ENCODE results near the gene TMEM123. TPM values are rescaled to one million over a fixed set of nuclear protein-coding genes. Genes with fewer than 3 reads are reported as not detected.

Gene TMEM123
- total and polyA plus RNA-seq, 4 donors, result 125 to 164 (median 153) TPM

- Histone ChIP-seq H3K9me3 (ENCODE audit: control insufficient read depth, insufficient read depth, low read length) (no peaks in the 10 kb centered on the region), H3K4me3 (ENCODE audit: low read depth, low read length) (no peak overlapping the region), H3K27me3 (ENCODE audit: control insufficient read depth, insufficient read depth, low read length) (no peaks in the 10 kb centered on the region), H3K36me3 (ENCODE audit: control insufficient read depth, insufficient read depth, low read length) (no peaks in the 10 kb centered on the region), H3K27ac (ENCODE audit: low read depth, low read length) (no peak overlapping the region), H3K4me1 (ENCODE audit: control insufficient read depth, insufficient read depth, low read length) (no peaks in the 10 kb centered on the region)
- 100% methylated on average over 2 of the region's 4 CpGs for WGBS (ENCODE audit: insufficient coverage)
- DNase-seq (ENCODE audit: low read depth in 4 of 6, low spot score in 6 of 6), result no peak
Measured at GRCh38 chr11:102467080-102467708, 14.6 kb upstream of the TMEM123 start.

- no peak for DNase-seq (ENCODE audit: low read depth in 4 of 6, low spot score in 6 of 6)
- Histone ChIP-seq H3K9me3 (ENCODE audit: control insufficient read depth, insufficient read depth, low read length) (no peaks in the 10 kb centered on the region), H3K36me3 (ENCODE audit: control insufficient read depth, insufficient read depth, low read length) (no peaks in the 10 kb centered on the region), H3K4me1 (ENCODE audit: control insufficient read depth, insufficient read depth, low read length) (peaks cover 2% of the 10 kb centered on the region), H3K27me3 (ENCODE audit: control insufficient read depth, insufficient read depth, low read length) (no peaks in the 10 kb centered on the region), H3K4me3 (ENCODE audit: low read depth, low read length) (no peak overlapping the region), H3K27ac (ENCODE audit: low read depth, low read length) (no peak overlapping the region)
- no CpG with 5 or more reads among the region's 1 CpG for WGBS (ENCODE audit: insufficient coverage)
Measured at GRCh38 chr11:102465696-102466095, 13.1 kb upstream of the TMEM123 start.

DNA sequence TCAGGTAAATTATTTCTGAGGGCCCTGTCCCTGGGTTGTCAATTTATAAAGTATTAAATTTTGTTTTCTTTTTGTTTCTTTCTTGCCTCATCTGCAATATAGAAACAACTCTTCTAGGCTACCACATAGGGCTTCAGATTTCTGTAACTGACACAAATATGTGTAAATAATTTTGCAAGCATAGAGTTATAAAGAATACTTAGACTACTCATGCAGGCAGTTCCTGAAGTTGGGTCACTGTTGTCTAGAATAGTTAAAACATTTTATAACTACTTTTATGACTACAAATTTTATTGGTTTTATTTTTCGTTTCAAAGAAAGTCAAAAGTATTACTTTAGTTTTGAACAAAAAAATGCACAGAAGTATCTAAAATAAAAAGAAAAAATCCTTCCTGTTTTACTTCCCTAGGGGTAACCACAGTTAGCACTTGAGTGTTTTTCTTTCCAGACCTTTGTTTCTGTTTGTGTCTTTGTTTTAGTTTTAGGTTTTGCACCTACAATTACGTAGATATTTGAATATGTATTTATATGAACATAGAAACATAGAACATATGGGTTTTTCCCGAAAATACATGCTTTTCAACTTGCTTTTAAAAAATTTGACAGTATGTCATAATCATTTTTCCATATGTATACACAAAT, 12.4 kb upstream of the TMEM123 start:
- H3K4me3 ChIP-seq (ENCODE audit: low read depth, low read length), result no peak overlapping the region
- no peaks in the 10 kb centered on the region for H3K9me3 ChIP-seq (ENCODE audit: control insufficient read depth, insufficient read depth, low read length)
- no peaks in the 10 kb centered on the region for H3K36me3 ChIP-seq (ENCODE audit: control insufficient read depth, insufficient read depth, low read length)
- no peaks in the 10 kb centered on the region for H3K27me3 ChIP-seq (ENCODE audit: control insufficient read depth, insufficient read depth, low read length)
- WGBS (ENCODE audit: insufficient coverage), result no CpG with 5 or more reads among the region's 3 CpGs
- H3K4me1 ChIP-seq (ENCODE audit: control insufficient read depth, insufficient read depth, low read length), result peaks cover 7% of the 10 kb centered on the region
- H3K27ac ChIP-seq (ENCODE audit: low read depth, low read length), result no peak overlapping the region
- DNase-seq (ENCODE audit: low read depth in 4 of 6, low spot score in 6 of 6), result no peak

- H3K4me1 ChIP-seq (ENCODE audit: control insufficient read depth, insufficient read depth, low read length), result peaks cover 7% of the 10 kb centered on the region
- DNase-seq (ENCODE audit: low read depth in 4 of 6, low spot score in 6 of 6), result no peak
- no peaks in the 10 kb centered on the region for H3K9me3 ChIP-seq (ENCODE audit: control insufficient read depth, insufficient read depth, low read length)
- H3K4me3 ChIP-seq (ENCODE audit: low read depth, low read length), result no peak overlapping the region
- no peaks in the 10 kb centered on the region for H3K27me3 ChIP-seq (ENCODE audit: control insufficient read depth, insufficient read depth, low read length)
- H3K36me3 ChIP-seq (ENCODE audit: control insufficient read depth, insufficient read depth, low read length), result no peaks in the 10 kb centered on the region
- H3K27ac ChIP-seq (ENCODE audit: low read depth, low read length), result no peak overlapping the region
- 92% methylated on average over 9 of the region's 9 CpGs for WGBS (ENCODE audit: insufficient coverage)
Measured at GRCh38 chr11:102464037-102464436, 11.5 kb upstream of the TMEM123 start.

GRCh38 chr11:102462610-102463009, 10.0 kb upstream of the TMEM123 start:
- peaks cover 7% of the 10 kb centered on the region for H3K4me1 ChIP-seq (ENCODE audit: control insufficient read depth, insufficient read depth, low read length)
- no peaks in the 10 kb centered on the region for H3K9me3 ChIP-seq (ENCODE audit: control insufficient read depth, insufficient read depth, low read length)
- no CpG with 5 or more reads among the region's 4 CpGs for WGBS (ENCODE audit: insufficient coverage)
- H3K36me3 ChIP-seq (ENCODE audit: control insufficient read depth, insufficient read depth, low read length), result no peaks in the 10 kb centered on the region
- DNase-seq (ENCODE audit: low read depth in 4 of 6, low spot score in 6 of 6), result no peak
- H3K27ac ChIP-seq (ENCODE audit: low read depth, low read length), result no peak overlapping the region
- no peak overlapping the region for H3K4me3 ChIP-seq (ENCODE audit: low read depth, low read length)
- no peaks in the 10 kb centered on the region for H3K27me3 ChIP-seq (ENCODE audit: control insufficient read depth, insufficient read depth, low read length)

DNA sequence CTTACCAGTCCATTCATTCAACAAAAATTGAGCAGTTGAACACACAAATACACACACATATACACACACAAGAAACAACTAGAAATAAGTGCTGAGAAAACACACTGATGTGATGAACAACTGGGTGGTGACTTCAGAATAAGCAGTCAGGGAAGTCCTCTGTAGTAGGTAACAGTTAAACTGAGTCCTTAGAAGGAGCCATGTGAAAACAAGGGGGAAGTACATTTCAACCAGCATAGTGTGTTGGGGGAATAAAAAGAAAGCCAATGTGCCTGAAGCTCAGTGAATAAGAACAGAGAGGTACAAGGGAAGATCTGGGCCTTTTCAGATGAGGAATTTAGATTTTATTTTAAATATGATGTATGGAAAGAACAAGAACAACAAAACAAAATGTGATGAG, 6.8 kb upstream of the TMEM123 start:
- Histone ChIP-seq H3K4me3 (ENCODE audit: low read depth, low read length) (no peak overlapping the region), H3K36me3 (ENCODE audit: control insufficient read depth, insufficient read depth, low read length) (no peaks in the 10 kb centered on the region), H3K9me3 (ENCODE audit: control insufficient read depth, insufficient read depth, low read length) (no peaks in the 10 kb centered on the region), H3K27ac (ENCODE audit: low read depth, low read length) (no peak overlapping the region), H3K4me1 (ENCODE audit: control insufficient read depth, insufficient read depth, low read length) (peaks cover 7% of the 10 kb centered on the region), H3K27me3 (ENCODE audit: control insufficient read depth, insufficient read depth, low read length) (no peaks in the 10 kb centered on the region)
- DNase-seq (ENCODE audit: low read depth in 4 of 6, low spot score in 6 of 6), result no peak

GRCh38 chr11:102458548-102458947, 6.0 kb upstream of the TMEM123 start:
- H3K27me3 ChIP-seq (ENCODE audit: control insufficient read depth, insufficient read depth, low read length), result no peaks in the 10 kb centered on the region
- no peak overlapping the region for H3K4me3 ChIP-seq (ENCODE audit: low read depth, low read length)
- 90% methylated on average over 2 of the region's 3 CpGs for WGBS (ENCODE audit: insufficient coverage)

GRCh38 chr11:102457865-102458264, 5.3 kb upstream of the TMEM123 start:
- Histone ChIP-seq H3K4me1 (ENCODE audit: control insufficient read depth, insufficient read depth, low read length) (peaks cover 11% of the 10 kb centered on the region), H3K27ac (ENCODE audit: low read depth, low read length) (no peak overlapping the region), H3K4me3 (ENCODE audit: low read depth, low read length) (no peak overlapping the region), H3K36me3 (ENCODE audit: control insufficient read depth, insufficient read depth, low read length) (no peaks in the 10 kb centered on the region), H3K27me3 (ENCODE audit: control insufficient read depth, insufficient read depth, low read length) (no peaks in the 10 kb centered on the region), H3K9me3 (ENCODE audit: control insufficient read depth, insufficient read depth, low read length) (no peaks in the 10 kb centered on the region)
- DNase-seq (ENCODE audit: low read depth in 4 of 6, low spot score in 6 of 6), result peak in 2 of 6 donors; percentile 39 to 89

More at GRCh38 chr11:102458548-102458947, 6.0 kb upstream of the TMEM123 start:
- no peaks in the 10 kb centered on the region for H3K9me3 ChIP-seq (ENCODE audit: control insufficient read depth, insufficient read depth, low read length)
- peaks cover 7% of the 10 kb centered on the region for H3K4me1 ChIP-seq (ENCODE audit: control insufficient read depth, insufficient read depth, low read length)
- no peaks in the 10 kb centered on the region for H3K36me3 ChIP-seq (ENCODE audit: control insufficient read depth, insufficient read depth, low read length)
- no peak overlapping the region for H3K27ac ChIP-seq (ENCODE audit: low read depth, low read length)
- no peak for DNase-seq (ENCODE audit: low read depth in 4 of 6, low spot score in 6 of 6)

GRCh38 chr11:102457056-102457677, 4.6 kb upstream of the TMEM123 start:
- Histone ChIP-seq H3K27me3 (ENCODE audit: control insufficient read depth, insufficient read depth, low read length) (no peaks in the 10 kb centered on the region), H3K36me3 (ENCODE audit: control insufficient read depth, insufficient read depth, low read length) (no peaks in the 10 kb centered on the region), H3K9me3 (ENCODE audit: control insufficient read depth, insufficient read depth, low read length) (no peaks in the 10 kb centered on the region), H3K4me1 (ENCODE audit: control insufficient read depth, insufficient read depth, low read length) (peaks cover 12% of the 10 kb centered on the region), H3K4me3 (ENCODE audit: low read depth, low read length) (no peak overlapping the region), H3K27ac (ENCODE audit: low read depth, low read length) (no peak overlapping the region)
- WGBS (ENCODE audit: insufficient coverage), result 60% methylated on average over 1 of the region's 3 CpGs
- DNase-seq (ENCODE audit: low read depth in 4 of 6, low spot score in 6 of 6), result no peak

GRCh38 chr11:102456381-102456780, 3.8 kb upstream of the TMEM123 start:
- no peaks in the 10 kb centered on the region for H3K36me3 ChIP-seq (ENCODE audit: control insufficient read depth, insufficient read depth, low read length)
- WGBS (ENCODE audit: insufficient coverage), result no CpG with 5 or more reads among the region's 2 CpGs
- peaks cover 12% of the 10 kb centered on the region for H3K4me1 ChIP-seq (ENCODE audit: control insufficient read depth, insufficient read depth, low read length)
- no peak overlapping the region for H3K27ac ChIP-seq (ENCODE audit: low read depth, low read length)
- no peak overlapping the region for H3K4me3 ChIP-seq (ENCODE audit: low read depth, low read length)
- no peak for DNase-seq (ENCODE audit: low read depth in 4 of 6, low spot score in 6 of 6)
- no peaks in the 10 kb centered on the region for H3K9me3 ChIP-seq (ENCODE audit: control insufficient read depth, insufficient read depth, low read length)
- H3K27me3 ChIP-seq (ENCODE audit: control insufficient read depth, insufficient read depth, low read length), result no peaks in the 10 kb centered on the region
